HepG2 (cell line): ENCODE measurements around the gene LHX3. TPM values are rescaled to one million over a fixed set of nuclear protein-coding genes. Genes with fewer than 3 reads are reported as not detected.

Experiments used
- ATAD3A ChIP-seq: sonication (generic); formaldehyde crosslinking; IDR thresholded peaks from 2 replicates; pipeline ENCODE4 v1.4.0; 2020; ENCODE audit warnings: missing genetic modification reagents
- EED ChIP-seq: sonication (generic); formaldehyde crosslinking; IDR thresholded peaks from 2 replicates; pipeline ENCODE4 v1.5.0; 2020; ENCODE audit warnings: mild to moderate bottlenecking, missing genetic modification reagents
- HNF4A ChIP-seq: sonication (generic); formaldehyde crosslinking; IDR thresholded peaks from 2 replicates; pipeline ENCODE4 v1.4.0; 2020; ENCODE audit warnings: missing genetic modification reagents
- MLX ChIP-seq: IDR thresholded peaks from 2 replicates; pipeline ENCODE4 v1.6.1; 2016
- NFIB ChIP-seq: sonication (generic); formaldehyde crosslinking; IDR thresholded peaks from 2 replicates; pipeline ENCODE4 v1.9.0; 2021; ENCODE audit warnings: missing genetic modification reagents, mild to moderate bottlenecking, borderline replicate concordance
- RARA ChIP-seq: IDR thresholded peaks from 2 replicates; pipeline ENCODE4 v1.6.1; 2016; ENCODE audit warnings: missing genetic modification reagents, missing compliant biosample characterization
- TFAP4 ChIP-seq: sonication (generic); IDR thresholded peaks from 2 replicates; pipeline ENCODE4 v1.6.1; 2016; ENCODE audit warnings: low read depth, borderline replicate concordance
- TRIM24 ChIP-seq: sonication (generic); formaldehyde crosslinking; IDR thresholded peaks from 2 replicates; pipeline ENCODE4 v1.8.0; 2022; ENCODE audit warnings: mild to moderate bottlenecking, missing genetic modification reagents
- WIZ ChIP-seq: sonication (generic); formaldehyde crosslinking; IDR thresholded peaks from 2 replicates; pipeline ENCODE4 v1.5.1; 2020; ENCODE audit warnings: mild to moderate bottlenecking, missing genetic modification reagents
- ZBTB4 ChIP-seq: sonication (generic); formaldehyde crosslinking; IDR thresholded peaks from 2 replicates; pipeline ENCODE4 v1.4.0; 2020; ENCODE audit warnings: missing genetic modification reagents, mild to moderate bottlenecking, borderline replicate concordance
- ZNF281 ChIP-seq: sonication (generic); formaldehyde crosslinking; IDR thresholded peaks from 2 replicates; pipeline ENCODE4 v1.4.0; 2020; ENCODE audit warnings: missing genetic modification reagents, borderline replicate concordance
- ZNF503 ChIP-seq: sonication (generic); formaldehyde crosslinking; IDR thresholded peaks from 2 replicates; pipeline ENCODE4 v1.4.0; 2020; ENCODE audit warnings: missing genetic modification reagents
- ZNF609 ChIP-seq: sonication (generic); formaldehyde crosslinking; IDR thresholded peaks from 2 replicates; pipeline ENCODE4 v1.4.0; 2020; ENCODE audit warnings: mild to moderate bottlenecking, missing genetic modification reagents, borderline replicate concordance
- polyA plus RNA-seq, 8 experiments: library from polyadenylated mRNA; depleted of rRNA in 3 of 8; stranded (reverse) in 7 of 8; unstranded in 1 of 8; fragments of >200 nt; fragmentation: Illumina TruSeq in 4 of 8; extraction: Trizol in 4 of 8; gene quantifications; 2 replicates each; pipeline versions ENCODE4 v1.2.1 to v1.2.3, GENCODE V29; 2011 to 2016; ENCODE audit warnings: low read depth in 4 of 8, missing spikeins in 1 of 8, mixed read lengths in 1 of 8; ENCODE audit not compliant: insufficient read depth in 1 of 8
- total RNA-seq, 5 experiments: library from RNA; depleted of rRNA; stranded (reverse); fragments of >200 nt; fragmentation: Illumina TruSeq; extraction: Trizol; gene quantifications; 2 replicates each; pipeline ENCODE4 v1.2.3, GENCODE V29; 2016; ENCODE audit warnings: low read depth in 1 of 5

LHX3 gene
- total and polyA plus RNA-seq, 2 of the 13 experiments (the other 11 are each of a cell fraction or from before 2014, with no cell fraction given): not detected

GRCh38 chr9:136251264-136252115 lies 46.6 kb upstream of the LHX3 start (continued):
- TF ChIP-seq RARA (CRISPR knock-in tag) (peak; percentile 31; the same call in 1 of the 2 replicates), TRIM24 (CRISPR knock-in tag) (no peak), HNF4A (CRISPR knock-in tag) (peak; percentile 56), NFIB (CRISPR knock-in tag) (no peak), ATAD3A (CRISPR knock-in tag) (no peak), ZNF609 (CRISPR knock-in tag) (peak; percentile 52; the same call in 1 of the 2 replicates), TFAP4 (peak; percentile 51; the same call in 1 of the 2 replicates), ZBTB4 (CRISPR knock-in tag) (no peak), MLX (CRISPR knock-in tag) (no peak), EED (CRISPR knock-in tag) (no peak), ZNF281 (CRISPR knock-in tag) (no peak), WIZ (CRISPR knock-in tag) (no peak), ZNF503 (CRISPR knock-in tag) (no peak)
